NCI-H748 (cell line): ENCODE measurements around the gene CDR2L.
"Not testable (repeated sequence)": the region's sequence is repeated elsewhere in the genome, so short reads cannot be mapped to it uniquely, and the experiment has no call there.

Experiments used
- DNase-seq: peaks from one replicate; lab custom pipeline; 2025; ENCODE audit not compliant: unreplicated experiment; lab: John Stamatoyannopoulos, UW

Gene CDR2L

GRCh38 chr17:74959826-74960515 lies 27.5 kb upstream of the CDR2L start:
- DNase-seq: no peak

DNA sequence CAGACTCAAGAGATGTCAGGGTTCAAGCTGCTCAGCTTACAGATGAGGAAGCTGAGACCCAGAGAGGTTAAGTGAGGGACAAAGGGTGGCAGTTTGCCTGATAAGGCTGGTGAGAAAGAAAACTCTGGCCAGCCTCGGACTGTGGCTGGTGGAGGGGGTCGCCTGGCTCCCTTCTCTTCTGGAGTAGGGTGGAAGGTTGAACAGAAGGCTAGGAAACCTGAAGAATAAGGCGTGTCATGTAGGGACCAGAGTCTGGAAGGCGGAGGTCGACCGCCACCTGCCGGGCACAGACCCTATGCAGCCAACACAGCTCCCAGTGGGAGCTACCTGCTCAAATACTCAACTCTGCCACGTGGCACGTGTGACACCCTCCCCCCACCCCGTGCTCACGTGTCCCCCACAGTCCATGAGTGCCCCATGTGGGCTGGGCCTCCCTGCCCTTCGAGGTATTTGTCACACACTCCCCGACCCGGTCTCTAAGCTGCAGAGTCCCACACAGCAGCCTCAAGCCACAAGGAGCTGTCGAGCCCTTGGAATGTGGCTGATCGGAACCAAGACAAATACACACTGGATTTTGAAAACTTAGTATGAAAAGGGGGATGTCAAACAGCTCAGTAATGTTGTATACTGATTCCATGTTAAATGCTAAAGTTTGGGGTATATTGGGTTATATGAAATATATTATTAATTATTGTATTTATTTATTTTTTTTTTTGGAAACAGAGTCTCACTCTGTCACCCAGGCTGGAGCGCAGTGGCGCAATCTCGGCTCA lies 26.7 kb upstream of the CDR2L start:
- DNase-seq: no peak

- peak; percentile 76 for DNase-seq
Observed at GRCh38 chr17:74961657-74962350, 25.6 kb upstream of the CDR2L start.

DNA sequence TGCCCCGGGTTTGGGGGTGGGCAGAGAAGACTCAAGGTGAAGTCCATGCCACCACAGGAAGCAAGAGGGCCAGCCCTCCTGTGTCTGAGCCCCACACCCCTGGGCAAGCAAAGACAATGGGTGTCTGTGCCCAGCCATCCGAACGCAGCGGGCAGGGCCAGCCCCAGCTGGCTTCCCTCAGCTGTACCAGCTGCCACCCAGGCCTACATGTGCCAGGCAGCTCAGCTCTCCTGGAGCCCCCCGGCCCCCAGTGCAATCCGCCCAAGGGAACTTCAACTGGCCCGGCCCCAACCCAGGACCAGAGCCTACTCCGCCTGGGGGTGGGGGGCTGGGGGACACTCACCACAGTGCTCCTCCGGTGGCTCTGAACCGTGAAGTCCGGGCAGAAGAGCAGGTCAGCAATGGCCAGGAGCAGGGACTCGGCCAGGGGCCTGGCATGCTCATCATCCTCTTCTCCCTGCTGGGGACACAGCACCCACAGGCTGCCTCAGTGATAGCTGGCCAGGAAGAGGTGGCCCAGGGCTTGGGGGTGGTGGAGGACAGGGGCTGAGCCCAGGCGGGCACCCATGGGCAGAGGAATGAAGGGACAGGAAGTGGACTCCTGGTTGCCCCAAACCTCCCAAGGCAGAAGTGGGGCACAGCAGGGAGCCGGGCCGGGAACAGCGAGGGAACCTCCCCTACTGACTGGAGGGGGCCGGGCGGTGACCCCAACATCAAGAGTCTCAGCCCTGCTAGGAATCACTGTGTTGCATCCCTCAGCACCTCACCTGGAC lies 24.6 kb upstream of the CDR2L start:
- no peak for DNase-seq

DNA sequence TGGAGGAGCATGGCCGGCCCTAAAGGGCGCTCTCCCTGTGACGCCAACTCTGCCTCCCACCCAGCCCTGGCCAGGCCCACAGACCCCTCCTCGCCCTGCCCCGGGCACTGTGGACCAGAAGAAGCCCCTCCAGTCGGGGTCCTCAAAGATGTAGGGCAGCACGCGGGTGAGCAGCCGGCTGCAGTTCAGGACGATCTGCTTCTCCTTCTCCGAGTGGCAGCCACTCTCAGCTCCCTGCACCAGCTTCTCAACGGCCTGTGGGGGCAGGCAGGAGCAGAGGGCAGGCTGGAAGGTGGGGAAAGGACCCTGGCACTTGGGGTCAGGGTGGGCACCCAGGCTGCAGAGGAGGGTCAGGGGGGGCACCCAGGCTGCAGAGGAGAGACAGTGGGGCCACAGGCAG lies 23.8 kb upstream of the CDR2L start:
- no peak for DNase-seq

DNA sequence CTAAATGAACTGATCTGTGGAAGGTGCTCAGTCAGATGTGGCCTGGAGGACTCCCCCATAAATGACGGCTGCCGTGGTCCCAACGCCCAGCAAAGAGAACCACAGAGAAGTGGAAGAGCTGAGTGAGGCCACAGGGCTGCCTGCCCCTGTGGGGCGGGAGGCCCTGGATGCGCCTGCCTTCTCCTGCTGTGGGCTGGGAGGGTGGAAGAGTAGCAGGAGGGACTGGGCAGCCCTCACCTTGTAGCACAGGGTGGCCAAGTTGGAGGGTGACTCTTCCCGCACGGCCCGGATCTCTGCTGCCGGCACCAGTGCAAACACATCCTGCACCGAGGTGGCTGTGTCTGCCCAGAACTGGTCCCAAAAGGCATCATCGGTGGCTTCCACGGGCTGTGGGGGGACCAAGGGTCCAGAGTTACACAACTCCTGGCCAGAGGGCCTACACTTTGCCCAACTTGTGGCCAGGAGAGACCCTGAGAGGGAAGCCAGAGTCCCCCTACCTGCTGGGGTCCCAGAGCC lies 23.1 kb upstream of the CDR2L start:
- no peak for DNase-seq

DNA sequence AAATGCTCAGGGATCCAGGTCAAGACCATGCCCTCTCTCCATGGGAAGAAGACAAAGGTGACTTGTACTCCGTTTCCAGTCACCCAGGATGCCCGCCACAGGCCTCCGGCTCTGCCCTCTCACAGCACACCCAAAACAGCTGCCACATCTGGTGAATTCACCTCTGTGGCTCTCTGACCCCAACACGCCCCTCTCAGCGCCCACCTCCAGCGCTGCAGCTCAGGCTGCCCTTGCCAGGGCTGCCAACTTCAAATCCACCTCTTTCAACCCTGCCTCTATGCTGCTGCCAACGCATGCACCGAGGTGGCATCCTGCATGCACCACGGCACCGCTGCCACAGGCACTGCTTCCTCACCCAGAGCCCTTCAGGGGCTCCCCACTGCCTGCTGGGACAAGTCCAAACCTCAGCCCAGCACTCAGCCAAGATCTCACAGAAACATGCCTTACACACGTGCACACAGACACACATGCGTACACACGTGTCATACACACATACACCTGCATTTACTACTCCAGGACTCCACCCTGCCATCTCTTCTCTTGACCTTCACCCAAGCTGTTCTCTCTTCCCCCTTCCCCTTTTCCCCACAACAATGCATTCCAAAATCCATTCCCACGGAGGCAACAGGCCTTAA lies 22.3 kb upstream of the CDR2L start:
- no peak for DNase-seq

DNA sequence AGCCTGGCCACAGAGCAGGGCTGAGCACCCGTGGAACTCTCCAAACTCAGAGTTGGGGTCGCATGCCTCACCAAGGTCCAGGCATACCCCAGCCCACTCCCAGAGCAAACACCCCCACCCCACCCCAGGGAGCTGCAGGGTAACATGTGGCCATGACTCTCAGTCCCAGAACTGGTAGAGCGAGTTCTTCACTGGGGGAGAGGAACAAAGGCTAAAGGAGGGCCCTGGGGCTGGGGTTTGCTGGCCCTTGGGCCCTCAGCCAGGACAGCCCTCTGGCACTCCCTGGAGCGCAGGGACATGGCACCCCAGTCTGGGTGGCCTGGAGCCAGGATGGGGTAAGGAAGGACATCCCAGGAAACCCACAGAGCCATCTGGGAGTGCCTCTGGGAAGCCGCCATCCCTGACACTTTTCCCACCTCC lies 19.1 kb upstream of the CDR2L start:
- no peak for DNase-seq

DNA sequence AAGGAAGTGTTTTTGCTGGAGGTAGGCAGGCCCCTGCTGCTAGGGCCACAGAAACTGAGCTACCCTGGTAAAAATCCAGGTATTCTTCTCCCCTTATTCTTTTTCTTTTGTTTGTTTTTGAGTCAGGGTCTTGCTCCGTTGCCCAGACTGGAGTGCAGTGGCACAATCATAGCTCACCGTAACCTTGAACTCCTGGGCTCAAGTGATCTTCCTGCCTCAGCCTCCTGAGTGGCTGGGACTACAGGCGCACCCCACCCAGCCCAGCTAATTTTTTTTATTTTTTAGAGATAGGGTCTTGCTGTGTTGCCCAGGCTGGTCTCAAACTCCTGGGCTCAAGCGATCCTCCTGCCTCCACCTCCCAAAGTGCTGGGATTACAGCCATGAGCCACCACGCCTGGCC lies 17.9 kb upstream of the CDR2L start:
- not testable (repeated sequence) for DNase-seq

DNA sequence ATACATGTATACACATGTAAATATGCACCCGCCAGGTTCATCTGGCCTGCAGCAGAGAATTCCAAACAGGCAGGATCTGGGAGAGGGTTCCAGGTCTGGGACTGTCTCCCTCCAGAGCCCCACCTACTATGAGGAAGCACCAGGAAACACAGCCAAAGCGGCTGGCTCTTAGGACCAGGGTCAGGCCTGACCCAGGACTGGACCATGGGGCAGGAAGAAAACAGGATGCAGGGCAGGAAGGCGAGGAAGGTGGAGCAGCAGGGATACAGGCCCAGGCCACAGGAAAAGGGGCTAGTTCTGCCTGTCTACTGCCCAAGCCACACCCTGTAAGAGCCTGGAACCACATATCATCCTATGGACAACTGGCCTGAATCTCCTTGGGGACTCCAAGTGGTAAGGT lies 17.0 kb upstream of the CDR2L start:
- DNase-seq: no peak

DNA sequence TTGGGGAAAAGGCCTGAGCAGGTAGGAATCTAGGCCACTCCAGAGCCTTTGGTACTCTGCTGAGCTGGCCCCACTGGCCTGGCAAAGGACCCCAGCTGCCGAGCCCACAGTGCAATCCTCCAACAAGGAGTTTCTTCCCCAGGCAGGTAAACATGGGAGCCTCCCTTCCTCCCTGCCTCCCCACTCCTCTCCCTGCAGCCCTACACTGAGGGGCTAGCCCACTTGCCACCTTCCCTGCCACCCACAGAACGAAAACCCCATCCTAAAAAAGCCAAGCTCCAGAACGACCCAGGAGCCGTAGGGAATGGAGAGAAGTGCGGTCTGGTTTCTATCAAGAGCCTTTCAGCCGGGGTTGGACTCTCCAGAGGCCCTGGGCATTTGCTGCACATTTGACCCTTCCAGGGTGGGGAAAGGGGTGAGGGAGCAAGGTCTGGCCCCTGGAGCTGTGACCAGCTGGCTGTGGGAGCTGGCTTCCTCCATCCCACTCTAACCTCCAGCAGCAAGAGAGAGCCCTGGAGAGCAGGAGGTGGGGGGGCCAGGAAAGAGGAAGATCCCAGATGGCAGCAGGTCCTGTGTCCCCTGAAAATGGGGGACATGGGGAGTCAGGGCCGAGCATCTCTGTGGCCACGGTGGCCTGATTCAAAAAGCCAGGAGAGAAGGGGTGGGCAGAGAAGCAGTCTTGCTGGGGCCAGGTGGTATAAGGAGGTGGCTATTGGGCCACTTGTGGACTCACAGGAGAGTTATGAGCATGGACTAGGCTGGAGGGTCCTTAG lies 16.2 kb upstream of the CDR2L start:
- DNase-seq: no peak

- no peak for DNase-seq
Observed at GRCh38 chr17:74971842-74972106, 15.7 kb upstream of the CDR2L start.

- DNase-seq: peak; percentile 78
Observed at GRCh38 chr17:74972107-74972972, 15.1 kb upstream of the CDR2L start, which contains the start of gene HID1. HID1 (minus strand) TSS chr17:74972759; CDS start chr17:74972656, 103 bp downstream.

- no peak for DNase-seq
Observed at GRCh38 chr17:74972973-74973328, 14.5 kb upstream of the CDR2L start.

- DNase-seq: no peak
Observed at GRCh38 chr17:74975943-74976342, 11.5 kb upstream of the CDR2L start.

DNA sequence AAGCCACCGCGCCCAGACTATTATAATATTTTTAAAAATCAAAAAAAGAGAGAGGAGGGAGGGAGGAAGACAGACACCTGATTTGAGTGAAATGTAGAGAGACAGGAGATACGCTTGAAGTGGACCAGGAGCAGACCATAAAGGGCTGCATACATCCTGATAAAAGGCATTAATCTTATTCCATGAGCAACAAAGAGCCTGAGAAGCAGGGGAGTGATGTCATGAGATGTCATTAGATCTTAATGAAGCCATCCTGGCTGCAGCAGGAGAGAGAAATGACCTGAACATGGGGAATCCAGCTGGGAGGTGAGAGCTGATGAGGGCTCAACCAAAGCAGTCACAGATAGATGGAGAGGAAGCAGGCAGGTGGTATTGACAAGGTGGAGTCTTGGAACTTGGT lies 9.6 kb upstream of the CDR2L start:
- DNase-seq: no peak

DNA sequence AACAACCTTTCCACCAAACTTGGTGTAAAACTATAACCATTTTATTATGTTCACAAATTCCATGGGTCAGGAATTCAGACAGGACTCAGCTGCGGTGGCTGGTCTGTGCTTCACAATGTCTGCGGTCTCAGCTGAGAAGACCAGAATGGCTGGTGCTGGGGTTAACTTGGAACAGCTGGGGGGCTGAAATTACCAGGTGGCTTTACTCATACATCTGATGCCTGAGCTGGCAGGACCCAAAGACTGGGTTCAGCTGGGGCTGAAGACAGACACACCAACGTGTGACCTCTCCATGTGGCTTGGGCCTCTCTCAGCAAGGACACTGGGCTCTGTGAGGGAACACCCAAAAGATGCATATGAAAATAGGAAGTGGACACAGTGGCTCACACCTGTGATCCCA lies 9.2 kb upstream of the CDR2L start:
- DNase-seq: no peak

DNA sequence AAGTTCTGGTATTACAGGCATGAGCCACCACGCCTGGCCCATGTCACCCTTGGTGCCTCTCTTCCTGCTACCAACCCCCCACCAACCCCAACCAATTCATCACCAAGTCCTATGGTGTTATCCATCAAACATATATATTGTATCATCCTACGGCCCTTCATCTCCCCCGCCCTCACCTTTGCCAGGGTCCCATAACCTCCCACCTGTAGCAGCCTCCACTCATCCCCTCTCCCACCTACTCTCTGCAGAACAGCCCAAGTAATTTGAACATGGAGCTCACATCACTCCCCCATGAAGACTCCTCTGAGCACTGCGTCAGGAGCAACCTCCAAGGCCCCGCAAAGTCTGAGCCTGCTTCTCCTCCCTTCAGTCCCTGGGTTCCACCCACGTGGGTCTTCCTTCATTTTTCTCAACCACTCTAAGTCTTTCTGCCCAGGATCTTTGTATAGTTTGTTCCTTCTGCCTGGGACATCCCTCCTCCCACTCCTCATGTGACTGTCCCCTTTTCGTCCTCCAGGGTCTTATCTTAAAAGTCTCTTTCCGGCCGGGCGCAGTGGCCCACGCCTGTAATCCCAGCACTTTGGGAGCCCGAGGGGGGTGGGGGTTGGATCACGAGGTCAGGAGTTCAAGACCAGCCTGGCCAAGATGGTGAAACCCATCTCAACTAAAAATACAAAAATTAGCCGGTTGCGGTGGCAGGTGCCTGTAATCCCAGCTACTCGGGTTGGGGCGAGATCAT lies 7.9 kb upstream of the CDR2L start:
- no peak for DNase-seq
